Calu3 (cell line): ENCODE measurements around the gene OR2B2. TPM values are rescaled to one million over a fixed set of nuclear protein-coding genes. Genes with fewer than 3 reads are reported as not detected.

Source experiments
- BruUV-seq: library from RNA; stranded (reverse); fragments of 400-500 nt; replicated peaks from 2 replicates; lab custom pipeline; 2021; lab: Mats Ljungman, UMichigan
- CTCF ChIA-PET: fragments of 300-600 bp; sonication (Branson Sonifier 250); formaldehyde crosslinking; loops from one replicate; lab custom pipeline; 2022; ENCODE audit warnings: antibody characterized with exemption; lab: Charles Lee
- DNase-seq: peaks from one replicate; pipeline ENCODE4 v3.0.0; 2022
- H3K27ac Mint-ChIP-seq: one replicate; pipeline ENCODE4 v1.8.0; 2022; ENCODE audit warnings: mixed read lengths; ENCODE audit not compliant: unreplicated experiment
- H3K27me3 Mint-ChIP-seq: one replicate; pipeline ENCODE4 v1.8.0; 2022; ENCODE audit warnings: mixed read lengths; ENCODE audit not compliant: unreplicated experiment
- H3K36me3 Mint-ChIP-seq: one replicate; pipeline ENCODE4 v1.8.0; 2022; ENCODE audit warnings: mild to moderate bottlenecking, moderate library complexity, mixed read lengths; ENCODE audit not compliant: insufficient read depth, unreplicated experiment
- H3K4me1 Mint-ChIP-seq: one replicate; pipeline ENCODE4 v1.8.0; 2022; ENCODE audit warnings: mild to moderate bottlenecking, low read depth, mixed read lengths; ENCODE audit not compliant: unreplicated experiment
- H3K4me3 Mint-ChIP-seq: one replicate; pipeline ENCODE4 v1.8.0; 2022; ENCODE audit warnings: mild to moderate bottlenecking, low read depth, moderate library complexity, mixed read lengths; ENCODE audit not compliant: unreplicated experiment
- H3K9me3 Mint-ChIP-seq: one replicate; pipeline ENCODE4 v1.8.0; 2022; ENCODE audit warnings: low read depth, mixed read lengths; ENCODE audit not compliant: unreplicated experiment
- CTCF ChIP-seq: fragments of 200-600 bp; IDR thresholded peaks from one replicate; pipeline ENCODE4 v1.8.0; 2022; ENCODE audit warnings: antibody characterized with exemption; ENCODE audit not compliant: unreplicated experiment
- intact Hi-C: fragments of 100-400 bp; cut with micrococcal nuclease; formaldehyde crosslinking; loops from one replicate; pipeline ENCODE4 v1.10.0; 2022; ENCODE audit not compliant: unreplicated experiment
- total RNA-seq: library from RNA; stranded (reverse); gene quantifications from 2 replicates; pipeline ENCODE4 v1.2.3, GENCODE V29; 2022

The OR2B2 gene
- total RNA-seq, 1 experiment from 2014 or later, result not detected

- H3K27ac Mint-ChIP-seq, result no peak overlapping the region
- H3K36me3 Mint-ChIP-seq, result peaks cover 5% of the 10 kb centered on the region
- DNase-seq, result no peak
- H3K27me3 Mint-ChIP-seq, result no peaks in the 10 kb centered on the region
- no peak for TF ChIP-seq CTCF
- intact Hi-C loops, result no loop called here
- no TSS peak for BruUV-seq
- peaks cover 8% of the 10 kb centered on the region for H3K4me1 Mint-ChIP-seq
- CTCF ChIA-PET, result no interaction called here
- no peaks in the 10 kb centered on the region for H3K9me3 Mint-ChIP-seq
- H3K4me3 Mint-ChIP-seq, result no peak overlapping the region
Observed at GRCh38 chr6:27883136-27883535, 29.1 kb downstream of the OR2B2 start.

GRCh38 chr6:27882624-27883023 is 29.6 kb downstream of the OR2B2 start:
- Mint-ChIP-seq H3K4me3 (no peak overlapping the region), H3K27ac (no peak overlapping the region), H3K27me3 (no peaks in the 10 kb centered on the region), H3K36me3 (peaks cover 5% of the 10 kb centered on the region), H3K4me1 (peaks cover 8% of the 10 kb centered on the region), H3K9me3 (no peaks in the 10 kb centered on the region)
- BruUV-seq, result no TSS peak
- CTCF ChIA-PET, result no interaction called here
- DNase-seq, result no peak
- no peak for TF ChIP-seq CTCF
- intact Hi-C loops, result no loop called here

GRCh38 chr6:27879837-27880236 is 32.4 kb downstream of the OR2B2 start:
- DNase-seq, result no peak
- intact Hi-C loops, result no loop called here
- Mint-ChIP-seq H3K4me1 (peaks cover 8% of the 10 kb centered on the region), H3K9me3 (no peaks in the 10 kb centered on the region), H3K27ac (no peak overlapping the region), H3K36me3 (peaks cover 5% of the 10 kb centered on the region), H3K27me3 (no peaks in the 10 kb centered on the region), H3K4me3 (no peak overlapping the region)
- BruUV-seq, result no TSS peak
- CTCF ChIA-PET, result no interaction called here
- no peak for TF ChIP-seq CTCF

GRCh38 chr6:27874016-27874415 is 38.2 kb downstream of the OR2B2 start:
- H3K27me3 Mint-ChIP-seq, result no peaks in the 10 kb centered on the region

More at GRCh38 chr6:27874016-27874415, 38.2 kb downstream of the OR2B2 start:
- no TSS peak for BruUV-seq
- Mint-ChIP-seq H3K27ac (peak overlapping the region; percentile 98), H3K9me3 (peaks cover 3% of the 10 kb centered on the region), H3K4me1 (peaks cover 23% of the 10 kb centered on the region), H3K4me3 (peak overlapping the region; percentile 74), H3K36me3 (peaks cover 37% of the 10 kb centered on the region)
- CTCF ChIA-PET, result interaction anchor here (1.0 kb wide), 1 partner anchor 17 kb away, joined by 16 read pairs; a partner anchor contains a TSS
- DNase-seq, result no peak
- intact Hi-C loops, result no loop called here
- TF ChIP-seq CTCF, result no peak
